ENCODE results near the gene OR14C36. TPM values are rescaled to one million over a fixed set of nuclear protein-coding genes. Genes with fewer than 3 reads are reported as not detected.

OR14C36 gene
- total RNA-seq, 1 experiment from 2014 or later, result not detected

- H3K27ac ChIP-seq (ENCODE audit: low read length), result no peak overlapping the region
- no peaks in the 10 kb centered on the region for H3K9me2 ChIP-seq (replicated peaks; ENCODE audit: low read length)
- H3K4me1 ChIP-seq (ENCODE audit: insufficient read depth, low read length), result no peaks in the 10 kb centered on the region
- H3K9ac ChIP-seq (ENCODE audit: low read length), result no peak overlapping the region
- H3K9me3 ChIP-seq (ENCODE audit: low read length), result no peaks in the 10 kb centered on the region
- TF ChIP-seq EZH2phosphoT487 (IDR thresholded peaks at IDR 0.05; ENCODE audit: borderline replicate concordance, low read length), result no peak
- TF ChIP-seq EZH2 (IDR thresholded peaks at IDR 0.05; ENCODE audit: low read length, unreplicated experiment), result no peak
- TF ChIP-seq CTCF (conservative IDR thresholded peaks at IDR 0.05; ENCODE audit: low read depth, low read length), result no peak
- ChIA-PET CTCF (no interaction called here), POLR2A (ENCODE audit: unreplicated experiment) (no interaction called here)
- ATAC-seq (no peak), DNase-seq (no peak)
- intact Hi-C loops (cut with micrococcal nuclease), result no loop called here
- no peak overlapping the region for H3K4me2 ChIP-seq (ENCODE audit: low read length)
- H3F3A ChIP-seq (ENCODE audit: low read length, unreplicated experiment), result no peaks in the 10 kb centered on the region
- BruUV-seq (replicated peaks), result no TSS peak
- no peak overlapping the region for H3K4me3 ChIP-seq (ENCODE audit: low read length)
- H3K36me3 ChIP-seq (ENCODE audit: low read depth, low read length), result no peaks in the 10 kb centered on the region
- H3K79me2 ChIP-seq (ENCODE audit: low read length), result no peaks in the 10 kb centered on the region
- no peaks in the 10 kb centered on the region for H4K20me1 ChIP-seq (ENCODE audit: low read length)
- H3K27me3 ChIP-seq (ENCODE audit: low read length), result 0 out of 2 replicates have a peak, but pooled peaks cover 7% of the 10 kb centered on the region
- no peak overlapping the region for H2AFZ ChIP-seq (ENCODE audit: low read length)
Measured at GRCh38 chr1:248380854-248381253, 32.3 kb downstream of the OR14C36 start.

GRCh38 chr1:248388426-248388825, 39.9 kb downstream of the OR14C36 start:
- CTCF ChIA-PET, result no interaction called here
- peaks cover 20% of the 10 kb centered on the region; the same call in 1 of the 2 replicates for H3K27me3 ChIP-seq (ENCODE audit: low read length)
- TF ChIP-seq EZH2 (IDR thresholded peaks at IDR 0.05; ENCODE audit: low read length, unreplicated experiment), result no peak
- TF ChIP-seq EZH2phosphoT487 (IDR thresholded peaks at IDR 0.05; ENCODE audit: borderline replicate concordance, low read length), result no peak
- TF ChIP-seq CTCF (conservative IDR thresholded peaks at IDR 0.05; ENCODE audit: low read depth, low read length), result no peak
- no peaks in the 10 kb centered on the region for H4K20me1 ChIP-seq (ENCODE audit: low read length)
- no peak overlapping the region for H3K4me2 ChIP-seq (ENCODE audit: low read length)
- no peaks in the 10 kb centered on the region for H3K9me3 ChIP-seq (ENCODE audit: low read length)
- POLR2A ChIA-PET (ENCODE audit: unreplicated experiment), result no interaction called here
- no TSS peak for BruUV-seq (replicated peaks)
- DNase-seq (no peak), ATAC-seq (no peak)
- H3F3A ChIP-seq (ENCODE audit: low read length, unreplicated experiment), result no peaks in the 10 kb centered on the region
- H3K79me2 ChIP-seq (ENCODE audit: low read length), result no peaks in the 10 kb centered on the region
- H3K4me3 ChIP-seq (ENCODE audit: low read length), result no peak overlapping the region
- no peaks in the 10 kb centered on the region for H3K4me1 ChIP-seq (ENCODE audit: insufficient read depth, low read length)
- no peak overlapping the region for H2AFZ ChIP-seq (ENCODE audit: low read length)
- H3K27ac ChIP-seq (ENCODE audit: low read length), result no peak overlapping the region
- H3K9ac ChIP-seq (ENCODE audit: low read length), result no peak overlapping the region
- intact Hi-C loops (cut with micrococcal nuclease), result no loop called here
- H3K9me2 ChIP-seq (replicated peaks; ENCODE audit: low read length), result no peaks in the 10 kb centered on the region
- no peaks in the 10 kb centered on the region for H3K36me3 ChIP-seq (ENCODE audit: low read depth, low read length)

- Histone ChIP-seq H3K9me2 (replicated peaks; ENCODE audit: low read length) (no peaks in the 10 kb centered on the region), H3K4me2 (ENCODE audit: low read length) (no peak overlapping the region), H4K20me1 (ENCODE audit: low read length) (no peaks in the 10 kb centered on the region), H3K36me3 (ENCODE audit: low read depth, low read length) (no peaks in the 10 kb centered on the region), H3K79me2 (ENCODE audit: low read length) (no peaks in the 10 kb centered on the region), H3K27ac (ENCODE audit: low read length) (no peak overlapping the region), H3K4me3 (ENCODE audit: low read length) (no peak overlapping the region), H2AFZ (ENCODE audit: low read length) (no peak overlapping the region), H3K9ac (ENCODE audit: low read length) (no peak overlapping the region), H3F3A (ENCODE audit: low read length, unreplicated experiment) (no peaks in the 10 kb centered on the region), H3K4me1 (ENCODE audit: insufficient read depth, low read length) (no peaks in the 10 kb centered on the region), H3K9me3 (ENCODE audit: low read length) (no peaks in the 10 kb centered on the region), H3K27me3 (ENCODE audit: low read length) (peaks cover 11% of the 10 kb centered on the region; the same call in 1 of the 2 replicates)
- ChIA-PET CTCF (no interaction called here), POLR2A (ENCODE audit: unreplicated experiment) (no interaction called here)
- DNase-seq (no peak), ATAC-seq (no peak)
- TF ChIP-seq EZH2phosphoT487 (IDR thresholded peaks at IDR 0.05; ENCODE audit: borderline replicate concordance, low read length) (no peak), CTCF (conservative IDR thresholded peaks at IDR 0.05; ENCODE audit: low read depth, low read length) (no peak), EZH2 (IDR thresholded peaks at IDR 0.05; ENCODE audit: low read length, unreplicated experiment) (no peak)
- BruUV-seq (replicated peaks), result no TSS peak
- intact Hi-C loops (cut with micrococcal nuclease), result no loop called here
Measured at GRCh38 chr1:248393050-248393449, 44.5 kb downstream of the OR14C36 start.

Other genes starting within 250 kb of the OR14C36 start
- gene OR2M5, start 203.6 kb upstream of the OR14C36 start, total RNA-seq (2014; rRNA removed), result not detected in 2 replicates
- gene OR2M2, start 174.0 kb upstream of the OR14C36 start, total RNA-seq (2014; rRNA removed), result not detected in 2 replicates
- not detected in 2 replicates for gene OR2M3, start 151.5 kb upstream of the OR14C36 start, total RNA-seq (2014; rRNA removed)
- not detected in 2 replicates for gene OR2M4, start 117.4 kb upstream of the OR14C36 start, total RNA-seq (2014; rRNA removed)
- gene OR2T33, start 70.8 kb upstream of the OR14C36 start, total RNA-seq (2014; rRNA removed), result 0.18 TPM in 1 of 2 replicates, not detected in the other
- gene OR2T12, start 45.4 kb upstream of the OR14C36 start, total RNA-seq (2014; rRNA removed), result not detected in 2 replicates
- not detected in 2 replicates for gene OR2M7, start 24.2 kb upstream of the OR14C36 start, total RNA-seq (2014; rRNA removed)
- gene OR2T4, start 12.9 kb downstream of the OR14C36 start, total RNA-seq (2014; rRNA removed), result not detected in 2 replicates
- gene OR2T6, start 27.0 kb downstream of the OR14C36 start, total RNA-seq (2014; rRNA removed), result not detected in 2 replicates
- gene OR2T1, start 54.3 kb downstream of the OR14C36 start, total RNA-seq (2014; rRNA removed), result not detected in 2 replicates
- not detected in 2 replicates for gene OR2T2, start 96.9 kb downstream of the OR14C36 start, total RNA-seq (2014; rRNA removed)
- not detected in 2 replicates for gene OR2T3, start 124.6 kb downstream of the OR14C36 start, total RNA-seq (2014; rRNA removed)
- not detected in 2 replicates for gene OR2T5, start 139.8 kb downstream of the OR14C36 start, total RNA-seq (2014; rRNA removed)
- not detected in 2 replicates for gene OR2G6, start 159.3 kb downstream of the OR14C36 start, total RNA-seq (2014; rRNA removed)
- not detected in 2 replicates for gene OR2T29, start 214.0 kb downstream of the OR14C36 start, total RNA-seq (2014; rRNA removed)
- gene OR2T34, start 226.0 kb downstream of the OR14C36 start, total RNA-seq (2014; rRNA removed), result not detected in 2 replicates
- not detected in 2 replicates for gene OR2T10, start 248.9 kb downstream of the OR14C36 start, total RNA-seq (2014; rRNA removed)